Endothelial cell of umbilical vein (primary cell): ENCODE measurements around the gene PHF23.

ENCODE experiments used
- EZH2 ChIP-seq: IDR thresholded peaks from 2 replicates; pipeline ENCODE4 v1.6.1; 2012; ENCODE audit warnings: borderline replicate concordance, low read depth, mild to moderate bottlenecking, moderate library complexity, low read length, inconsistent platforms; ENCODE audit not compliant: severe bottlenecking
- TF ChIP-seq, protein P1 (sequence below), 2 donors: IDR thresholded peaks; 1 replicate in 1 of 2; 2 replicates in 1 of 2; pipeline ENCODE4 v1.5.1; 2011; ENCODE audit warnings: low read length in 2 of 2, mild to moderate bottlenecking in 2 of 2, moderate library complexity in 2 of 2, control low read depth in 1 of 2, inconsistent platforms in 1 of 2, low read depth in 1 of 2; ENCODE audit not compliant: insufficient read depth in 1 of 2; ENCODE audit errors: extremely low read depth in 1 of 2

DNA sequence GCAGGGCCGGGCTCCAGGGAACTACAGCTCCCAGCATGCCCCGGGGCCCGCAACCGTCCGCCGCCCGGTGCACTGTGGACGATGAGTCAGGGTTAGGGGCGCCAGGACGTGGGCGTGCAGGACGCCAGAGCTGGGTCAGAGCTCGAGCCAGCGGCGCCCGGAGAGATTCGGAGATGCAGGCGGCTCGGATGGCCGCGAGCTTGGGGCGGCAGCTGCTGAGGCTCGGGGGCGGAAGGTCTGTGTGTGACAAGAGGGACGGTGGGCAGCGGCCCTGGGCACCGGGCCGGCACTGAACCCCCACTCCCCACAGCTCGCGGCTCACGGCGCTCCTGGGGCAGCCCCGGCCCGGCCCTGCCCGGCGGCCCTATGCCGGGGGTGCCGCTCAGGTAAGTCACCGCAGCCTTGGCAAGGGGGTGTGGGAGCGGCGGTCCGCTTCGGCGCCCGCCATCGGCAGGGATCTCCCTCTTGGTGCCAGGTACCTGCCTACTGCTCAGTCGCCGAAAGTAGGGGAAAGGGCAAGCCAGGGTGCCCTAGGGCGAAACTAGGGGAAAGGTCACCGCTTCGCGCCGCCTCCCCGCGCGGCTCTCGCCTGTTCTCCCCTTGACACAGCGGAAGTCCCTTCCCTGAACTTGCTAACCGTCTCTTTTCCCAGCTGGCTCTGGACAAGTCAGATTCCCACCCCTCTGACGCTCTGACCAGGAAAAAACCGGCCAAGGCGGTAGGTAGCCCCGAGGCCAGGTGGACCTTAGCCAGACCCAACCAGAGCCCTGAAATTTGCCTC lies 19.3 kb downstream of the PHF23 start, which contains the start of the genes ACADVL and DLG4:
- TF ChIP-seq, protein P1, sequence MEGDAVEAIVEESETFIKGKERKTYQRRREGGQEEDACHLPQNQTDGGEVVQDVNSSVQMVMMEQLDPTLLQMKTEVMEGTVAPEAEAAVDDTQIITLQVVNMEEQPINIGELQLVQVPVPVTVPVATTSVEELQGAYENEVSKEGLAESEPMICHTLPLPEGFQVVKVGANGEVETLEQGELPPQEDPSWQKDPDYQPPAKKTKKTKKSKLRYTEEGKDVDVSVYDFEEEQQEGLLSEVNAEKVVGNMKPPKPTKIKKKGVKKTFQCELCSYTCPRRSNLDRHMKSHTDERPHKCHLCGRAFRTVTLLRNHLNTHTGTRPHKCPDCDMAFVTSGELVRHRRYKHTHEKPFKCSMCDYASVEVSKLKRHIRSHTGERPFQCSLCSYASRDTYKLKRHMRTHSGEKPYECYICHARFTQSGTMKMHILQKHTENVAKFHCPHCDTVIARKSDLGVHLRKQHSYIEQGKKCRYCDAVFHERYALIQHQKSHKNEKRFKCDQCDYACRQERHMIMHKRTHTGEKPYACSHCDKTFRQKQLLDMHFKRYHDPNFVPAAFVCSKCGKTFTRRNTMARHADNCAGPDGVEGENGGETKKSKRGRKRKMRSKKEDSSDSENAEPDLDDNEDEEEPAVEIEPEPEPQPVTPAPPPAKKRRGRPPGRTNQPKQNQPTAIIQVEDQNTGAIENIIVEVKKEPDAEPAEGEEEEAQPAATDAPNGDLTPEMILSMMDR (IDR thresholded peaks at IDR 0.05; ENCODE audit: extremely low read depth in 1 of 2, insufficient read depth in 1 of 2, low read depth in 1 of 2, low read length in 2 of 2): no peak
- TF ChIP-seq EZH2: no peak
